ENCODE data around the gene ZNF292.
"Not testable (repeated sequence)": the region's sequence is repeated elsewhere in the genome, so short reads cannot be mapped to it uniquely, and the experiment has no call there.

The ZNF292 gene

DNA sequence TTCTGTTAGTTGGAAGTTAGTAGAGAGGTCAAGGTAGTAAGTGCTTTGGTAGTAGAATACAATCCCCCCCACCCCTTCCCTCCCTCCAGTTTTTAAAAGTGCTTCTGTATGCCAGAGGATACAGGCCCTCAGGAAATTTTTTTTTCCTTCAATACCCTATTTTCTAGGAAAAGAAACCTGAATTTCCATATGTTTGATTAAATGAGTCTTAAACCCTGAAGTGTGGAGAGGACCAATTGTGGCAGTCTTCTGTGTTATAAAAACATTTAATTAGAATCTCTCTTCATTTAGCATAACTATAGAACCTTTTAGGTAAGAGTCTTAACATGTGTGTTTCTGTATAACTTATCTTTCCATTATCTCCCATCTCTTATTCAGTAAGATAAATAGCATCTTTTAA lies 59.5 kb downstream of the ZNF292 start:
- no peaks in the 10 kb centered on the region for H3K27me3 ChIP-seq (replicated peaks; ENCODE audit: control insufficient read depth, insufficient read depth, low read length)
- H3K36me3 ChIP-seq (ENCODE audit: control insufficient read depth, insufficient read depth, low read length, severe bottlenecking), result peaks cover 33% of the 10 kb centered on the region
- no peak overlapping the region for H3K9ac ChIP-seq (ENCODE audit: low read length)
- no peaks in the 10 kb centered on the region for H3K4me1 ChIP-seq (ENCODE audit: control insufficient read depth, insufficient read depth, low read length)
- DNase-seq (ENCODE audit: low read depth), result no peak
- H3K4me3 ChIP-seq (ENCODE audit: low read length), result no peak overlapping the region
- H3K9me3 ChIP-seq (ENCODE audit: control insufficient read depth, low read length), result no peaks in the 10 kb centered on the region

DNA sequence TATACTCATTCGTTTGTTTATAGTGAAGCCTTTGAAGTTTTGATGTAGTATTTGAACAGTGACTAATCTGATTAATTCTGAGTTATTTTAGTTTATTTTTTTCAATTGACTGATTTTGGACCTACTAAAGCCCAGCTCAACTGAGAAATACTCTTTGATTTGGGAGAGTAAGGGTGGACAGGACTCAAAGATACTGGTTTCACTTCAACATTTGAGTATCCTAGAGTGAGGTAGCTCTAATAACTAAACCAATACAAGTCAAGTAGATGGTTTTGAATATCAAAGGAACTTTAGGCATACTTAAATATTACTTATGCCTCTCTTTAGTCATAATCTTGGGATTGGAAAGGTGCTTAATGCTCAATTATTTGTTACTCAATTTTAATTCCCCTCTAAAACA lies 65.6 kb downstream of the ZNF292 start:
- Histone ChIP-seq H3K36me3 (ENCODE audit: control insufficient read depth, insufficient read depth, low read length, severe bottlenecking) (peaks cover 81% of the 10 kb centered on the region), H3K9ac (ENCODE audit: low read length) (no peak overlapping the region), H3K27me3 (replicated peaks; ENCODE audit: control insufficient read depth, insufficient read depth, low read length) (no peaks in the 10 kb centered on the region), H3K9me3 (ENCODE audit: control insufficient read depth, low read length) (no peaks in the 10 kb centered on the region), H3K4me3 (ENCODE audit: low read length) (no peak overlapping the region), H3K4me1 (ENCODE audit: control insufficient read depth, insufficient read depth, low read length) (peaks cover 7% of the 10 kb centered on the region)
- DNase-seq (ENCODE audit: low read depth), result no peak

GRCh38 chr6:87222676-87223075 lies 67.3 kb downstream of the ZNF292 start:
- Histone ChIP-seq H3K27me3 (replicated peaks; ENCODE audit: control insufficient read depth, insufficient read depth, low read length) (no peaks in the 10 kb centered on the region), H3K36me3 (ENCODE audit: control insufficient read depth, insufficient read depth, low read length, severe bottlenecking) (peaks cover 71% of the 10 kb centered on the region), H3K4me3 (ENCODE audit: low read length) (no peak overlapping the region), H3K9ac (ENCODE audit: low read length) (no peak overlapping the region), H3K9me3 (ENCODE audit: control insufficient read depth, low read length) (no peaks in the 10 kb centered on the region), H3K4me1 (ENCODE audit: control insufficient read depth, insufficient read depth, low read length) (peaks cover 9% of the 10 kb centered on the region)
- no peak for DNase-seq (ENCODE audit: low read depth)

DNA sequence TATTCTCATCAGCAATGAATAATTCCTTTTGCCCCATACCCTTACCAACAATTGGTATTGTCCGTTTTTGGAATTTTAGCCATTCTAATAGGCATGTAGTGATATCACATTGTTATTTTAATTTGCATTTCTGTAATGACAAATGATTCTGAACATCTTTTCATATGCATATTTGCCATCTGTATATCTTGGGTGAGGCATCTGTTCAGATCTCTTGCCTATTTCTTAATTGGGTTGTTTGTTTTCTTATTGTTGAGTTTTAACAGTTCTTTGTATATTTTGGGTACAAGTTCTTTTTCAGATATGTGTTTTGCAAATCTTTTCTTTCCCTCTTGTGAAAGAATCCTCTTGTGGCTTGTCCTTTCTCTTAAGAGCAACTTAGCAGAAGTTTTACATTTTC lies 69.6 kb downstream of the ZNF292 start:
- no peak overlapping the region for H3K4me3 ChIP-seq (ENCODE audit: low read length)
- H3K27me3 ChIP-seq (replicated peaks; ENCODE audit: control insufficient read depth, insufficient read depth, low read length), result no peaks in the 10 kb centered on the region
- H3K9ac ChIP-seq (ENCODE audit: low read length), result no peak overlapping the region
- H3K9me3 ChIP-seq (ENCODE audit: control insufficient read depth, low read length), result no peaks in the 10 kb centered on the region
- peak; percentile 19 for DNase-seq (ENCODE audit: low read depth)
- H3K4me1 ChIP-seq (ENCODE audit: control insufficient read depth, insufficient read depth, low read length), result peaks cover 9% of the 10 kb centered on the region
- peaks cover 65% of the 10 kb centered on the region for H3K36me3 ChIP-seq (ENCODE audit: control insufficient read depth, insufficient read depth, low read length, severe bottlenecking)

DNA sequence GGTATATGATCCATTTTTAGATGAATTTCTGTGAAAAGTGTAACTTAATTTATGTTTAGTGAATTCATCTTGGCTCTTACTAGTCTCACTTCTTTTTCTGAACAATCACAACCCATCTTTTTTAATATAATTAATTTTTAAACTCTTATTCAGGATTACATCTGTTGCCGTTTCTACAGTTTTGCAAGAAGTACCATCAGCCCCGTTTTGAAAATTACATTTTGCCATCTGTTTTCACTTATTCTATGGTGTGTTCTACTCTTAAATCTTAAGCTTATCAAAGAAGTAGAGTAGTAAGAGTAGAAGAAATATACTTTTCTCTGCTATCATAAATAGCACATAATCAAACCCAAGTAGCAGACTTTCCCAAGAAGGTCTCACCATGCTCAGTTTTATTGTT lies 70.1 kb downstream of the ZNF292 start:
- no peak overlapping the region for H3K4me3 ChIP-seq (ENCODE audit: low read length)
- peaks cover 62% of the 10 kb centered on the region for H3K36me3 ChIP-seq (ENCODE audit: control insufficient read depth, insufficient read depth, low read length, severe bottlenecking)
- H3K4me1 ChIP-seq (ENCODE audit: control insufficient read depth, insufficient read depth, low read length), result peaks cover 9% of the 10 kb centered on the region
- H3K9me3 ChIP-seq (ENCODE audit: control insufficient read depth, low read length), result no peaks in the 10 kb centered on the region
- H3K9ac ChIP-seq (ENCODE audit: low read length), result no peak overlapping the region
- no peaks in the 10 kb centered on the region for H3K27me3 ChIP-seq (replicated peaks; ENCODE audit: control insufficient read depth, insufficient read depth, low read length)
- peak; percentile 18 for DNase-seq (ENCODE audit: low read depth)

DNA sequence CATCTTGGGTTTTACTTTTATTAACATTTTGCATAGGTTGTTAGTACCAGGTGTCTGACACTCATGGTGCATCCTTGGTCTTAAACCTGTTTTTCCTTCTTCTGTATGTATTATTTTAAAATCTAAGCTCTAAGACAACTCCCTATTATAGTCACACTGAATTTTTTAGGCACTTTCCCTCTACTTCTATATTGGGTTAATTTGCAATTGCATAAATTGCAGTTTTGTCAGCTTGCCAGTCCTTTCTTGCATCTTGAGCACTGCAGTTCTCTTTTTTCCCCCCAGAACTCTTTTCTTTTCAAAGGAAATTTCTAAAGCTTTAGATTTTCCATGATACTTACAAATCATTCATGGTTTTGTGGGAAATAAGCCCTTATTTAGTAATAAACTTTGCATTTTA lies 70.6 kb downstream of the ZNF292 start:
- no peak overlapping the region for H3K4me3 ChIP-seq (ENCODE audit: low read length)
- H3K36me3 ChIP-seq (ENCODE audit: control insufficient read depth, insufficient read depth, low read length, severe bottlenecking), result peaks cover 57% of the 10 kb centered on the region
- peaks cover 9% of the 10 kb centered on the region for H3K4me1 ChIP-seq (ENCODE audit: control insufficient read depth, insufficient read depth, low read length)
- no peak overlapping the region for H3K9ac ChIP-seq (ENCODE audit: low read length)
- H3K27me3 ChIP-seq (replicated peaks; ENCODE audit: control insufficient read depth, insufficient read depth, low read length), result no peaks in the 10 kb centered on the region
- DNase-seq (ENCODE audit: low read depth), result no peak
- no peaks in the 10 kb centered on the region for H3K9me3 ChIP-seq (ENCODE audit: control insufficient read depth, low read length)

DNA sequence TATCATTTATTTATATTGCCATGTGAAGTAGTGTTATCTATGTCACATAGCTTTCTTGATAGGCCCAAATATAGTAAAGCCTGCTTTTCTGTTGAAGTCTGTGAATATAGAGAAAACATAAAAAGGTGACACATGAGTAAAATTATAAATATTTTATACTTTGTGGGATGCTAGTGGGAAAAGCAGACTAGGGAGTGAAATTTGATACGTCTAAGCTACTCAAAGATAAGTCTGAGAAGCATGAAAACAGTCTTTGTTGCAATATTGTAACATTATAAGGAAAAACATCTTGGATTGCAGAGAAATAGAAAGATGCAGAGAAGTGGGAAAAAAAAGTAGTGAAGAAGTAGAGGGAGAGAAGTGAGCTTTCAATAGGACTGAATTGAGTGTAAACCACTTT lies 75.4 kb downstream of the ZNF292 start:
- peaks cover 31% of the 10 kb centered on the region for H3K36me3 ChIP-seq (ENCODE audit: control insufficient read depth, insufficient read depth, low read length, severe bottlenecking)
- peaks cover 14% of the 10 kb centered on the region for H3K4me1 ChIP-seq (ENCODE audit: control insufficient read depth, insufficient read depth, low read length)
- no peak overlapping the region for H3K4me3 ChIP-seq (ENCODE audit: low read length)
- H3K27me3 ChIP-seq (replicated peaks; ENCODE audit: control insufficient read depth, insufficient read depth, low read length), result no peaks in the 10 kb centered on the region
- DNase-seq (ENCODE audit: low read depth), result peak; percentile 50
- no peaks in the 10 kb centered on the region for H3K9me3 ChIP-seq (ENCODE audit: control insufficient read depth, low read length)
- H3K9ac ChIP-seq (ENCODE audit: low read length), result no peak overlapping the region

- DNase-seq (ENCODE audit: low read depth), result peak; percentile 59
- Histone ChIP-seq H3K9me3 (ENCODE audit: control insufficient read depth, low read length) (no peaks in the 10 kb centered on the region), H3K27me3 (replicated peaks; ENCODE audit: control insufficient read depth, insufficient read depth, low read length) (no peaks in the 10 kb centered on the region), H3K36me3 (ENCODE audit: control insufficient read depth, insufficient read depth, low read length, severe bottlenecking) (peaks cover 14% of the 10 kb centered on the region), H3K4me1 (ENCODE audit: control insufficient read depth, insufficient read depth, low read length) (peaks cover 20% of the 10 kb centered on the region), H3K9ac (ENCODE audit: low read length) (no peak overlapping the region), H3K4me3 (ENCODE audit: low read length) (no peak overlapping the region)
Measured at GRCh38 chr6:87237804-87238203, 82.4 kb downstream of the ZNF292 start.

DNA sequence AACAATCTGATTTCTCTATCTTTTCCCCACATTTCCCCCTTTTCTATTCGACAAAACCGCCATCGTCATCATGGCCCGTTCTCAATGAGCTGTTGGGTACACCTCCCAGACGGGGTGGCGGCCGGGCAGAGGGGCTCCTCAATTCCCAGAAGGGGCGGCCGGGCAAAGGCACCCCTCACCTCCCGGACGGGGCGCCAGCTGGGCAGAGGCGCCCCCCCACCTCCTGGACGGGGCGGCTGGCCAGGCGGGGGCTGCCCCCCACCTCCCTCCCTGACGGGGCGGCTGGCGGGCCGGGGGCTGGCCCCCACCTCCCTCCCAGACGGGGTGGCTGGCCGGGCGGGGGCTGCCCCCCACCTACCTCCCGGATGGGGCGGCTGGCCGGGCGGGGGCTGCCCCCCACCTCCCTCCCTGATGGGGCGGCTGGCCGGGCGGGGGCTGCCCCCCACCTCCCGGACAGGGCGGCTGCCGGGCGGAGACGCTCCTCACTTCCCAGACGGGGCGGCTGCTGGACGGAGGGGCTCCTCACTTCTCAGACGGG lies 83.8 kb downstream of the ZNF292 start:
- H3K27me3 ChIP-seq (replicated peaks; ENCODE audit: control insufficient read depth, insufficient read depth, low read length); H3K9me3 ChIP-seq (ENCODE audit: control insufficient read depth, low read length); DNase-seq (ENCODE audit: low read depth); H3K4me3 ChIP-seq (ENCODE audit: low read length); H3K9ac ChIP-seq (ENCODE audit: low read length): not testable (repeated sequence)
- Histone ChIP-seq H3K4me1 (ENCODE audit: control insufficient read depth, insufficient read depth, low read length) (peaks cover 20% of the 10 kb centered on the region), H3K36me3 (ENCODE audit: control insufficient read depth, insufficient read depth, low read length, severe bottlenecking) (peaks cover 17% of the 10 kb centered on the region)

- no peaks in the 10 kb centered on the region for H3K27me3 ChIP-seq (replicated peaks; ENCODE audit: control insufficient read depth, insufficient read depth, low read length)
- no peaks in the 10 kb centered on the region for H3K9me3 ChIP-seq (ENCODE audit: control insufficient read depth, low read length)
- H3K4me3 ChIP-seq (ENCODE audit: low read length), result no peak overlapping the region
- H3K4me1 ChIP-seq (ENCODE audit: control insufficient read depth, insufficient read depth, low read length), result peaks cover 5% of the 10 kb centered on the region
- peaks cover 21% of the 10 kb centered on the region for H3K36me3 ChIP-seq (ENCODE audit: control insufficient read depth, insufficient read depth, low read length, severe bottlenecking)
- no peak for DNase-seq (ENCODE audit: low read depth)
- no peak overlapping the region for H3K9ac ChIP-seq (ENCODE audit: low read length)
Measured at GRCh38 chr6:87241304-87241703, 85.9 kb downstream of the ZNF292 start.

DNA sequence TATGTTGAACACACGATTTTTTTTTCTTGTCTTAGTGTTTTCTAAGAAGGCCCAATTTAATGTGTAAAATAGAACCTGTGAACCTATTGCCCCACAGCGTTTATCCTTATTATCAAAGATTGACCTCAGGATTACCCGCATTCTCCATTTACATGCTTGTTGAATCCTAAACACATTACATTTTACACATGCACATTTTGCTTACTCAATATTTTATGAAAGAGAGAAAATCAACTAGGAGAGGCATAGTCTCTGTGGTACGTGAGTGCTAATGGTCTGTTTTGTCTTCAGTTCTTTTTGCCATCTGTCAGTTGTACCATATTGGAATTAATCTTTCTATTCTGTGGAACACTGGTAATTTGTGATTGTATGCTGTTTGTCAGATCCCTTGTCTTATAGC lies 86.9 kb downstream of the ZNF292 start:
- H3K27me3 ChIP-seq (replicated peaks; ENCODE audit: control insufficient read depth, insufficient read depth, low read length), result no peaks in the 10 kb centered on the region
- H3K4me1 ChIP-seq (ENCODE audit: control insufficient read depth, insufficient read depth, low read length), result no peaks in the 10 kb centered on the region
- H3K9me3 ChIP-seq (ENCODE audit: control insufficient read depth, low read length), result no peaks in the 10 kb centered on the region
- no peak overlapping the region for H3K9ac ChIP-seq (ENCODE audit: low read length)
- DNase-seq (ENCODE audit: low read depth), result no peak
- peaks cover 32% of the 10 kb centered on the region for H3K36me3 ChIP-seq (ENCODE audit: control insufficient read depth, insufficient read depth, low read length, severe bottlenecking)
- no peak overlapping the region for H3K4me3 ChIP-seq (ENCODE audit: low read length)

- DNase-seq (ENCODE audit: low read depth), result no peak
- peaks cover 44% of the 10 kb centered on the region for H3K36me3 ChIP-seq (ENCODE audit: control insufficient read depth, insufficient read depth, low read length, severe bottlenecking)
- H3K4me3 ChIP-seq (ENCODE audit: low read length), result no peak overlapping the region
Measured at GRCh38 chr6:87243812-87244211, 88.4 kb downstream of the ZNF292 start.

More at GRCh38 chr6:87243812-87244211, 88.4 kb downstream of the ZNF292 start:
- H3K27me3 ChIP-seq (replicated peaks; ENCODE audit: control insufficient read depth, insufficient read depth, low read length), result no peaks in the 10 kb centered on the region
- H3K9me3 ChIP-seq (ENCODE audit: control insufficient read depth, low read length), result no peaks in the 10 kb centered on the region
- no peak overlapping the region for H3K9ac ChIP-seq (ENCODE audit: low read length)
- no peaks in the 10 kb centered on the region for H3K4me1 ChIP-seq (ENCODE audit: control insufficient read depth, insufficient read depth, low read length)

Data from adipocyte (in vitro differentiated cells).